LNCAP (cell line): ENCODE data around the gene TRABD2B.

Experiments
- CTCF ChIP-seq: fragments of 450-650 bp; IDR thresholded peaks from 2 replicates; pipeline ENCODE4 v1.5.1; 2017; ENCODE audit warnings: mild to moderate bottlenecking

TRABD2B gene

DNA sequence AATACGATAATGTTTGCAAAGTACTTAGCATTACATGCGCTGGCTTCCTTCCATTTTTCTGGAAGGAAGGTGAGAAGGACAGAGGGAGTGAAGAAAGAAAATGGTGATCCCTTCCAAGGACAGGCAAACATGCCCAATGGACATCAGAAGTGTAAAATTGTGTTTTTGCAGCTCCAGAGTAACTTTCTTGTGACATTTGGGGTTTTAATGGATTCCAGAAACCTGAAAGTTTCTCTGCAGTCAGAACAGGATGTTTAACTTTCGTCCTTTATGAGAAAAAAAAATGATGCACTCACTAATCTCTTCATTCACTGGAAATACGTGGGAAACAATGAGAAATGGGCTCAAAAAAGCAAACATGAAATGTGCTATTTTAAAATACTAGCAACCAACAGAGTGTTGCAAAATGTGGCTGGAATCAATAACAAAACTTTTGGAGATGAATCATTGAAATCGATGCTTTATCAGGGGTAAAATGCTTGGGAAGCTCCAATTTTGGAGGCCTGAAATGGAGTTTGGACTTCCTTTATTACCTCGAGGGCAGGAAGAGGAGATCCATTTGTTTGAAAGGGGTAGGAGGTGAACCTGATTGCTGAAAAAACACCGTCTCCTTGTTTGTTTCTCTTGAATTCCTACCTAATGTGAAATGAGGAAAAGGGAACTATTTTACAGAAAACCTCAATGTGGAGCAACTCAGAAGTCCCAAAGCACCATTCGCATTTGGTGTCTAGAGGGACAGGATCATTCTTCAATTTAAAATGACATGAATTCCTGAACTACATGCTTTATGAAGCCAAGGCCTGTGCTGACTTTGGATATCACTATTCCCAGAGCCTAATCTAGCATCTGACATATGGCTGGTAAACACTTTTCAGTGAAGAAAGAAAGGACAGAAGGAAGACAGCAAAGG, 129.5 kb downstream of the TRABD2B start:
- TF ChIP-seq CTCF: no peak

DNA sequence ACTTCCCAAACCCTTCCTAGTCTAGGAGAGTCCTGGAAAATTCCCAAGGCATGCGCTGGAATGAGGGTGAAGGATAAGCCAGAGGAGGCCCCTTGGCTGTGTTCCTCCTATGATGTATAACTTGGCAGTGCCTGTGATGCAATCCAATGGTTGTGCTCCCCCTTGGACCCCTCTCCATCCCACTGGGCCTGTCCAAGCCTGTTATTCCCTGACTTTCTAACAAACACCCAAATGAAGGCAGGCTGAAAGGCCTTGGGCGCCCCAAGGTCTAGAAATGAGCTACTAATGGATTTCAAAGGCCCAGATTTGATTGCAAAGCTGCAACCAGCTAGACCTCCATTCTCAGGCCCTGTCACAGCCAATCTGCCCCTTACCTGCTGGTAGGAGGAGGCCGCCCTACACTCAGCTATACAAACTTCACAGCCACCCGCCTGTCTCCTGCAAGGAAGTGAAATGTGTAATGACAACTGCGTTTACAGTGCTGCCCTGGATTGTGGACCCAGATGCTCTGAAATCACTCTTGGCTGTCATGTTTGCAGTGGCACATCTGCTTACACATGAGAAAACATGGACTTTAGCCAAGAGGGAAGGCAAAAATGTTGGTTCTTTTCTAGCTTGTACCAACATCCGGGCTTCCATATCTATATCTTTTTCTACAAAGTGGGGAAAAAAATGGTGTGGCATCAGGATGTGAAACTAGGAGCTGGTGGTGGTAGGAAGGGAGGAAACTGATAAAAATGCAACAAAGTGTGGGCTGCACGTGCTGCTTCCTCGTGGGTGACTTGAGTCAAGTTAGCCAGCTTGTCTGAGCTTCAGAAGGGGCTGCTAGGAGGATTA, 130.4 kb downstream of the TRABD2B start:
- no peak for TF ChIP-seq CTCF

DNA sequence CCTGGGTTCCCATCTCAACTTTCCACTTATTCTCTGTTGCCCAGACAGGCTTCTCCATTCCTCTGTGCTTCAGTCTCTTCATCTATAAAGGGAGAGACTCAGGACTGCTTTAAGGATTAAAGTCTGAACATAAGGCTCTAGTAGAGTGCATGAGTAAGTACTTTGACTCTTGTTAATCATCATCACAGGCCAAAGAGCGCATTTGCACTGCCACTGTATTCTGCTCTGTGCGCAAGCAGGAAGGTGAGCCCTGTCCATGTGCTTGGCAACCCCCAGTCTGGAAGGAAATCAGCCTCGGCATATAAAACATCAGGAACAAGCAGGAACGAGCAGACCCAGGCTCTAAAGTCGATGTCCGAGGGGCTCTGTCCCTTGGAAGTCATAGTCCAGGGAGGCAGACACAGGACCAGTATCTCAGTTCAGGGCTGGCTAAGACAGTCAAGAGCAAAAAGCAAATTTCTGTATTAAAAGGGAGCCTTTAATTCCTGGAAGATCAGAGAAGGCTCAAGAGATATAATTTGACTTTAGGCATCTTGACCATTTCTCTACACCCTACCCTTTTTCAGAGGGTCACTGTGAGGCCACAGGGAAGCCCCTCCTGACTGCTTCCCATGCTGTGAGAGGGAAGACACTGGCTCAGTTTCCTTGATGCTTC, 131.2 kb downstream of the TRABD2B start:
- no peak for TF ChIP-seq CTCF

GRCh38 chr1:47859092-47859743, 138.0 kb downstream of the TRABD2B start:
- TF ChIP-seq CTCF: no peak

DNA sequence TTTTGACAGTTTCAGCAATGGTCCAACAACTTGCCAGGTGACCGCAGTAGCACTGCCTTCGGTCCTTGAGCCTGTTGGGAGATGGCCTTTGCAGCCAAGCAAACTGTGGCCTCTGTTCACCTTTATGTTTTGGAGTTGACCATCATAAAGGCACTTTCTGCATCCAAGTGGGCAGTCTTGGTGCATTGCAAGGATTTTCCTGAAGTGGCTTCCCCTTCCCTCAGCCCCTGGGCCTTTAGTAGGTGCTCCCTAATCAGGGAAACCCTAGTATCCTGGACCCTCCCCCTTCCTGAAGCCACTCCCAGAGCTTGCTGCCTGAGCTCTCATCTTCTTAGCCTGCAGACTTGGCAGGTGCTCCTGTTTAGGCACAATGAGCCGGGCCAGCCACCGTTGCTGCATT, 140.2 kb downstream of the TRABD2B start:
- TF ChIP-seq CTCF: no peak

DNA sequence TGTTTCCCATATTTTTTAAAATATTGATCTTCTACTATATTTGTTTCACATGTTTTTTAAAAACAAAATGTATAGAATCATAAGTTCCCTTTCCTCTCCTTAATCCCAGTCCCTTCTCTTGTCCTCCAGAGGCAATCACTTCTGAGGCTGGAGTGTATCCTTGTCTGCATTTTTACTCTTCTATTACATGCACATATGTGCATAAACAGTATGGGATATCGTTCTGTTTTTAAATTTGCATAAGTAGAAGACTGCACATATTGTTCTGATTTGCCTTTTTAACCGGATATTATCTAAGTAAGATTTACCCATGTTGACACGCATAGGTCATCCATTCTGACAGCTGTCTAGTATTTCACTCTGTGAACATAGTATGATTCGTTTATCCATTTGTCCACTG, 142.0 kb downstream of the TRABD2B start:
- TF ChIP-seq CTCF: no peak

DNA sequence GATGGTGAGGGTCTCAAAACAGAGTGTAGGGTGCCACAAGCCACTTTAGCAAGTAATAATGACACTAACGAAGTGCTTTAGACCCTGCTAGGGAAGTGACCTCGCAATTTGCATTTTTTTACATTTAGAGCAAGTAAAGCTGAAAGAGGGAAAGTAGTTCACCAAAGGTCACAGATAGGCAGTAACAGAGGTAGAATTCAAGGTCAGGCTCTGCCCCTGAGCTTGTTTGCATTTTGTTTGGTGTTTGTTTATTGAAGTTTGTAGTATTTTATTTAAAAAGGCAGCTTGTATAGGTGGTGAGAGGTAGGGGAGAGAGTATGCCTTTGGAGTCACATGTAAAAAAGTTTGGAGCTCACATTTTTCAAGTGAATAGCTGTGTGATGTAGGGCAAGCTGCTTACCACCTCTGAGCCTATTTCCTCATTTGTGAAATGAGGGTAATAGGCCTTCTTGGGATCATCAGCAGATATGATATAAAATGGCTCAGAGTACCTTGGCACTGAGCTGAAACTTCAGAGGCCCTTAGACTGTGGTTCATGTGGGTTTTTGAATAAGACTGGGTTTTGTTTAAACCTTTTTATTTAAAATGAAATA, 142.5 kb downstream of the TRABD2B start:
- TF ChIP-seq CTCF: no peak
